GM23338 (cell line): Measurements from ENCODE around the gene CCDC167. TPM values are rescaled to one million over a fixed set of nuclear protein-coding genes. Genes with fewer than 3 reads are reported as not detected.

ENCODE experiments used
- ATAC-seq: fragments of 200-7000 bp; cut with Tn5 transposase; 3 replicates; pipeline ENCODE4 v1.9.1; 2020
- DNase-seq: peaks from one replicate; pipeline ENCODE4 v3.0.0-alpha.2; 2015; ENCODE audit warnings: low spot score
- H2AFZ ChIP-seq: fragments of 200-600 bp; sonication (generic); 2 replicates; pipeline ENCODE4 v1.8.0; 2016; ENCODE audit warnings: antibody characterized with exemption, mild to moderate bottlenecking, moderate library complexity
- H3F3A ChIP-seq: fragments of 200-600 bp; sonication (generic); replicated peaks from 2 replicates; pipeline ENCODE4 v1.8.0; 2017; ENCODE audit warnings: antibody characterized with exemption, mixed run types, low read depth
- H3K27ac ChIP-seq: fragments of 200-600 bp; sonication (generic); 2 replicates; pipeline ENCODE4 v1.6.1; 2016; ENCODE audit warnings: low read depth
- H3K27me3 ChIP-seq: fragments of 200-600 bp; sonication (generic); 2 replicates; pipeline ENCODE4 v1.8.0; 2016; ENCODE audit warnings: mild to moderate bottlenecking, mixed run types, moderate library complexity; ENCODE audit not compliant: insufficient read depth
- H3K36me3 ChIP-seq: fragments of 200-600 bp; sonication (generic); 2 replicates; pipeline ENCODE4 v1.8.0; 2016; ENCODE audit warnings: mild to moderate bottlenecking; ENCODE audit not compliant: insufficient read depth
- H3K4me1 ChIP-seq: fragments of 200-600 bp; sonication (generic); 2 replicates; pipeline ENCODE4 v1.8.0; 2016; ENCODE audit warnings: mild to moderate bottlenecking, moderate library complexity; ENCODE audit not compliant: insufficient read depth
- H3K4me2 ChIP-seq: fragments of 200-600 bp; sonication (generic); 2 replicates; pipeline ENCODE4 v1.7.1; 2017; ENCODE audit warnings: mixed run types
- H3K4me3 ChIP-seq: fragments of 200-600 bp; sonication (generic); 2 replicates; pipeline ENCODE4 v1.6.1; 2016; ENCODE audit warnings: mixed run types
- H3K79me2 ChIP-seq: fragments of 200-600 bp; sonication (generic); replicated peaks from 2 replicates; pipeline ENCODE4 v1.8.0; 2017; ENCODE audit warnings: mild to moderate bottlenecking; ENCODE audit not compliant: insufficient read depth
- H3K9me2 ChIP-seq: fragments of 200-600 bp; sonication (generic); 2 replicates; pipeline ENCODE4 v1.8.0; 2017; ENCODE audit not compliant: insufficient read depth
- H4K20me1 ChIP-seq: fragments of 200-600 bp; sonication (generic); replicated peaks from 2 replicates; pipeline ENCODE4 v1.8.0; 2017; ENCODE audit warnings: mild to moderate bottlenecking; ENCODE audit not compliant: insufficient read depth
- H3K27ac Mint-ChIP-seq: 2 replicates; pipeline ENCODE4 v1.8.0; 2020; ENCODE audit warnings: inconsistent platforms, mild to moderate bottlenecking, moderate library complexity, mixed read lengths
- H3K27me3 Mint-ChIP-seq: 3 replicates; pipeline ENCODE4 v1.8.0; 2022; ENCODE audit warnings: low read depth, mild to moderate bottlenecking, moderate library complexity, mixed read lengths, inconsistent platforms; ENCODE audit not compliant: insufficient read depth, poor library complexity
- H3K36me3 Mint-ChIP-seq: 3 replicates; pipeline ENCODE4 v1.8.0; 2021; ENCODE audit warnings: low read depth, mild to moderate bottlenecking, inconsistent platforms, moderate library complexity, mixed read lengths
- H3K4me1 Mint-ChIP-seq: 3 replicates; pipeline ENCODE4 v1.8.0; 2020; ENCODE audit warnings: mild to moderate bottlenecking, inconsistent platforms, mixed read lengths
- H3K4me3 Mint-ChIP-seq: 3 replicates; pipeline ENCODE4 v1.8.0; 2021; ENCODE audit warnings: moderate library complexity, mild to moderate bottlenecking, inconsistent platforms, mixed read lengths
- H3K9me3 Mint-ChIP-seq: 3 replicates; pipeline ENCODE4 v1.8.0; 2020; ENCODE audit warnings: moderate library complexity, mild to moderate bottlenecking, inconsistent platforms, mixed read lengths
- JUNB ChIP-seq: IDR thresholded peaks from one replicate; pipeline ENCODE4 v1.6.1; 2016; ENCODE audit warnings: antibody characterized with exemption; ENCODE audit not compliant: unreplicated experiment
- polyA plus RNA-seq: library from polyadenylated mRNA; unstranded; fragments of >200 nt; fragmentation: Nextera tagmentation; extraction: Ambion mirVana; gene quantifications from 2 replicates; pipeline ENCODE4 v1.2.1, GENCODE V29; 2016
- total RNA-seq: library from RNA; depleted of rRNA; stranded (reverse); fragments of >200 nt; shearing (Covaris generic); gene quantifications from 2 replicates; pipeline ENCODE4 v1.2.3, GENCODE V29; 2014
- TF ChIP-seq, protein P1 (sequence below), 2 experiments: fragments of 200-600 bp in 1 of 2; sonication (generic) in 1 of 2; conservative IDR thresholded peaks; 2 replicates each; pipeline versions ENCODE4 v1.5.1 to v1.6.1; 2016 to 2017; ENCODE audit warnings: antibody characterized with exemption in 2 of 2, low read depth in 2 of 2, mild to moderate bottlenecking in 2 of 2, moderate library complexity in 1 of 2
- TF ChIP-seq, protein P2 (sequence below): fragments of 250-450 bp; sonication (Bioruptor Pico); IDR thresholded peaks from 2 replicates; pipeline ENCODE4 v1.5.0; 2020; ENCODE audit warnings: mild to moderate bottlenecking, moderate library complexity

Gene CCDC167
- total and polyA plus RNA-seq, 2 experiments from 2014 or later = 17.6 to 21.4 TPM

DNA sequence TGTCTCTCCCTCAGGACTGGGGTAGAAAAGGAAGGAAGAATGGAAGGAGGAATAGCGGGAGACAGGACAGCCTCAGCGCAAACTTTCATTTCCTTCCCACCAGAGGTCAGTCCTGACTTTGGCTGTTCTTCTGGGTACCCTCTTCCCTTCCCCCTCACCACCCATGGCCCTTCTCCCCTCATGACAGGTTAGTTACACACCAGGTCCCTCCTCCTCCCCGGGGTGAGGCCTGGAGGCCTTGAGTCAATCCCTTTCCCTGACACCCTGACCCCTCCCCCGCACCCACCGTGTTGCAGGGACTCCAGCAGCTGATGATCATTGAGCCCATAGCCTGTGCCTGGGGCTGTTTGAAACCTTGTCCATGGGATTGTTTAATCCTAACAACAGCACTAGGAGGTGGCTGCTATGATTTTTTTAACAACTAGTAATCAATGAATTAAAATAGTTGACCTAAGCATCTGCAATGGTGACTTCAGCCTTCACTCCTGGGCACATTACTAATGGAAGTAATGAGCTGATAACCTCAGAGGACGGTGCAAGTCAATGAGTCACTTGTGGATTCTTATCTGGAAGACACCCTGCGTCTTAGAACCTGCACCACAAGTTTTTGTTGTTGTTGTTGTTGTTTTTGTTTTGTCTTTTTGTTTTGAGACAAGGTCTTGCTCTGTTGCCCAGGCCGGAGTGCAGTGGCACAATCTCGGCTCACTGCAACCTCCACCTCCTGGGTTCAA, 46.6 kb upstream of the CCDC167 start:
- no peak overlapping the region for H3K4me3 Mint-ChIP-seq
- Histone ChIP-seq H3K79me2 (no peaks in the 10 kb centered on the region), H3K36me3 (no peaks in the 10 kb centered on the region), H2AFZ (no peak overlapping the region), H4K20me1 (no peaks in the 10 kb centered on the region), H3K4me1 (no peaks in the 10 kb centered on the region; the same call in 1 of the 2 replicates), H3K4me2 (no peak overlapping the region), H3K27ac (no peak overlapping the region), H3K9me2 (no peaks in the 10 kb centered on the region), H3F3A (no peaks in the 10 kb centered on the region), H3K27me3 (no peaks in the 10 kb centered on the region), H3K4me3 (no peak overlapping the region)
- no peak overlapping the region for H3K27ac Mint-ChIP-seq
- no peak for TF ChIP-seq JUNB
- TF ChIP-seq, protein P1, sequence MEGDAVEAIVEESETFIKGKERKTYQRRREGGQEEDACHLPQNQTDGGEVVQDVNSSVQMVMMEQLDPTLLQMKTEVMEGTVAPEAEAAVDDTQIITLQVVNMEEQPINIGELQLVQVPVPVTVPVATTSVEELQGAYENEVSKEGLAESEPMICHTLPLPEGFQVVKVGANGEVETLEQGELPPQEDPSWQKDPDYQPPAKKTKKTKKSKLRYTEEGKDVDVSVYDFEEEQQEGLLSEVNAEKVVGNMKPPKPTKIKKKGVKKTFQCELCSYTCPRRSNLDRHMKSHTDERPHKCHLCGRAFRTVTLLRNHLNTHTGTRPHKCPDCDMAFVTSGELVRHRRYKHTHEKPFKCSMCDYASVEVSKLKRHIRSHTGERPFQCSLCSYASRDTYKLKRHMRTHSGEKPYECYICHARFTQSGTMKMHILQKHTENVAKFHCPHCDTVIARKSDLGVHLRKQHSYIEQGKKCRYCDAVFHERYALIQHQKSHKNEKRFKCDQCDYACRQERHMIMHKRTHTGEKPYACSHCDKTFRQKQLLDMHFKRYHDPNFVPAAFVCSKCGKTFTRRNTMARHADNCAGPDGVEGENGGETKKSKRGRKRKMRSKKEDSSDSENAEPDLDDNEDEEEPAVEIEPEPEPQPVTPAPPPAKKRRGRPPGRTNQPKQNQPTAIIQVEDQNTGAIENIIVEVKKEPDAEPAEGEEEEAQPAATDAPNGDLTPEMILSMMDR (conservative IDR thresholded peaks at IDR 0.05; ENCODE audit: low read depth in 2 of 2) = peak in 1 of 2 experiments; percentile 42; a peak in 2 of 4 replicates
- TF ChIP-seq, protein P2, sequence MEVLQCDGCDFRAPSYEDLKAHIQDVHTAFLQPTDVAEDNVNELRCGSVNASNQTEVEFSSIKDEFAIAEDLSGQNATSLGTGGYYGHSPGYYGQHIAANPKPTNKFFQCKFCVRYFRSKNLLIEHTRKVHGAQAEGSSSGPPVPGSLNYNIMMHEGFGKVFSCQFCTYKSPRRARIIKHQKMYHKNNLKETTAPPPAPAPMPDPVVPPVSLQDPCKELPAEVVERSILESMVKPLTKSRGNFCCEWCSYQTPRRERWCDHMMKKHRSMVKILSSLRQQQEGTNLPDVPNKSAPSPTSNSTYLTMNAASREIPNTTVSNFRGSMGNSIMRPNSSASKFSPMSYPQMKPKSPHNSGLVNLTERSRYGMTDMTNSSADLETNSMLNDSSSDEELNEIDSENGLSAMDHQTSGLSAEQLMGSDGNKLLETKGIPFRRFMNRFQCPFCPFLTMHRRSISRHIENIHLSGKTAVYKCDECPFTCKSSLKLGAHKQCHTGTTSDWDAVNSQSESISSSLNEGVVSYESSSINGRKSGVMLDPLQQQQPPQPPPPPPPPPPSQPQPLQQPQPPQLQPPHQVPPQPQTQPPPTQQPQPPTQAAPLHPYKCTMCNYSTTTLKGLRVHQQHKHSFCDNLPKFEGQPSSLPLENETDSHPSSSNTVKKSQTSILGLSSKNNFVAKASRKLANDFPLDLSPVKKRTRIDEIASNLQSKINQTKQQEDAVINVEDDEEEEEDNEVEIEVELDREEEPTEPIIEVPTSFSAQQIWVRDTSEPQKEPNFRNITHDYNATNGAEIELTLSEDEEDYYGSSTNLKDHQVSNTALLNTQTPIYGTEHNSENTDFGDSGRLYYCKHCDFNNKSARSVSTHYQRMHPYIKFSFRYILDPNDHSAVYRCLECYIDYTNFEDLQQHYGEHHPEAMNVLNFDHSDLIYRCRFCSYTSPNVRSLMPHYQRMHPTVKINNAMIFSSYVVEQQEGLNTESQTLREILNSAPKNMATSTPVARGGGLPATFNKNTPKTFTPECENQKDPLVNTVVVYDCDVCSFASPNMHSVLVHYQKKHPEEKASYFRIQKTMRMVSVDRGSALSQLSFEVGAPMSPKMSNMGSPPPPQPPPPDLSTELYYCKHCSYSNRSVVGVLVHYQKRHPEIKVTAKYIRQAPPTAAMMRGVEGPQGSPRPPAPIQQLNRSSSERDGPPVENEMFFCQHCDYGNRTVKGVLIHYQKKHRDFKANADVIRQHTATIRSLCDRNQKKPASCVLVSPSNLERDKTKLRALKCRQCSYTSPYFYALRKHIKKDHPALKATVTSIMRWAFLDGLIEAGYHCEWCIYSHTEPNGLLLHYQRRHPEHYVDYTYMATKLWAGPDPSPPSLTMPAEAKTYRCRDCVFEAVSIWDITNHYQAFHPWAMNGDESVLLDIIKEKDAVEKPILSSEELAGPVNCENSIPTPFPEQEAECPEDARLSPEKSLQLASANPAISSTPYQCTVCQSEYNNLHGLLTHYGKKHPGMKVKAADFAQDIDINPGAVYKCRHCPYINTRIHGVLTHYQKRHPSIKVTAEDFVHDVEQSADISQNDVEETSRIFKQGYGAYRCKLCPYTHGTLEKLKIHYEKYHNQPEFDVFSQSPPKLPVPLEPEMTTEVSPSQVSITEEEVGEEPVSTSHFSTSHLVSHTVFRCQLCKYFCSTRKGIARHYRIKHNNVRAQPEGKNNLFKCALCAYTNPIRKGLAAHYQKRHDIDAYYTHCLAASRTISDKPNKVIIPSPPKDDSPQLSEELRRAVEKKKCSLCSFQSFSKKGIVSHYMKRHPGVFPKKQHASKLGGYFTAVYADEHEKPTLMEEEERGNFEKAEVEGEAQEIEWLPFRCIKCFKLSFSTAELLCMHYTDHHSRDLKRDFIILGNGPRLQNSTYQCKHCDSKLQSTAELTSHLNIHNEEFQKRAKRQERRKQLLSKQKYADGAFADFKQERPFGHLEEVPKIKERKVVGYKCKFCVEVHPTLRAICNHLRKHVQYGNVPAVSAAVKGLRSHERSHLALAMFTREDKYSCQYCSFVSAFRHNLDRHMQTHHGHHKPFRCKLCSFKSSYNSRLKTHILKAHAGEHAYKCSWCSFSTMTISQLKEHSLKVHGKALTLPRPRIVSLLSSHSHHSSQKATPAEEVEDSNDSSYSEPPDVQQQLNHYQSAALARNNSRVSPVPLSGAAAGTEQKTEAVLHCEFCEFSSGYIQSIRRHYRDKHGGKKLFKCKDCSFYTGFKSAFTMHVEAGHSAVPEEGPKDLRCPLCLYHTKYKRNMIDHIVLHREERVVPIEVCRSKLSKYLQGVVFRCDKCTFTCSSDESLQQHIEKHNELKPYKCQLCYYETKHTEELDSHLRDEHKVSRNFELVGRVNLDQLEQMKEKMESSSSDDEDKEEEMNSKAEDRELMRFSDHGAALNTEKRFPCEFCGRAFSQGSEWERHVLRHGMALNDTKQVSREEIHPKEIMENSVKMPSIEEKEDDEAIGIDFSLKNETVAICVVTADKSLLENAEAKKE (CRISPR knock-in tag) = no peak
- no peaks in the 10 kb centered on the region for H3K9me3 Mint-ChIP-seq
- H3K27me3 Mint-ChIP-seq = peaks cover 5% of the 10 kb centered on the region
- H3K4me1 Mint-ChIP-seq = peaks cover 7% of the 10 kb centered on the region
- peak; percentile 30 for DNase-seq
- no peaks in the 10 kb centered on the region for H3K36me3 Mint-ChIP-seq
- ATAC-seq = peak; percentile 65
